IMR-90 (cell line): ENCODE results near the gene CCL28. TPM values are rescaled to one million over a fixed set of nuclear protein-coding genes. Genes with fewer than 3 reads are reported as not detected.

Source experiments
- ATAC-seq: fragments of 200-7000 bp; cut with Tn5 transposase; 2 replicates; pipeline ENCODE4 v1.9.1; 2020; ENCODE audit warnings: low read depth, mild to moderate bottlenecking, moderate library complexity
- BruUV-seq: library from RNA; stranded (reverse); fragments of 400-500 nt; replicated peaks from 2 replicates; lab custom pipeline; 2021; lab: Mats Ljungman, UMichigan
- CTCF ChIA-PET: fragments of 300-600 bp; formaldehyde crosslinking; extraction: SDS; loops from one replicate; lab custom pipeline; 2021; ENCODE audit warnings: antibody characterized with exemption; lab: Yijun Ruan, JAX
- POLR2A ChIA-PET: fragments of 300-600 bp; sonication (Branson Sonifier 250); formaldehyde crosslinking; loops from one replicate; lab custom pipeline; 2022; ENCODE audit warnings: antibody characterized with exemption; ENCODE audit not compliant: unreplicated experiment; lab: Charles Lee
- DNase-seq: peaks from one replicate; pipeline ENCODE4 v3.0.0; 2013
- H2AFZ ChIP-seq: replicated peaks from 2 replicates; pipeline ENCODE3; 2013; ENCODE audit warnings: low read length, mild to moderate bottlenecking; ENCODE audit not compliant: poor library complexity
- H2AK5ac ChIP-seq: 2 replicates; pipeline ENCODE4 v1.6.1; 2013; ENCODE audit warnings: low read depth, low read length, inconsistent platforms
- H2AK9ac ChIP-seq: replicated peaks from 2 replicates; pipeline ENCODE3; 2013; ENCODE audit warnings: mild to moderate bottlenecking, low read depth, low read length, moderate library complexity; ENCODE audit not compliant: poor library complexity
- H2BK120ac ChIP-seq: 2 replicates; pipeline ENCODE4 v1.6.1; 2013; ENCODE audit warnings: low read depth, low read length, inconsistent platforms
- H2BK15ac ChIP-seq: 3 replicates; pipeline ENCODE4 v1.6.1; 2013; ENCODE audit warnings: low read depth, low read length, inconsistent platforms
- H2BK20ac ChIP-seq: 2 replicates; pipeline ENCODE4 v1.6.1; 2013; ENCODE audit warnings: low read depth, mild to moderate bottlenecking, inconsistent platforms, low read length, moderate library complexity
- H2BK5ac ChIP-seq: 2 replicates; pipeline ENCODE4 v1.6.1; 2013; ENCODE audit warnings: mild to moderate bottlenecking, low read depth, low read length, inconsistent platforms; ENCODE audit not compliant: poor library complexity, severe bottlenecking
- H3K14ac ChIP-seq: replicated peaks from 2 replicates; pipeline ENCODE4 v1.6.1; 2013; ENCODE audit warnings: low read depth, low read length, inconsistent platforms
- H3K18ac ChIP-seq: 2 replicates; pipeline ENCODE4 v1.6.1; 2013; ENCODE audit warnings: low read depth, low read length, control low read depth
- H3K23ac ChIP-seq: 2 replicates; pipeline ENCODE4 v1.6.1; 2013; ENCODE audit warnings: low read depth, low read length, inconsistent platforms
- H3K27ac ChIP-seq: 2 replicates; pipeline ENCODE4 v1.5.1; 2013; ENCODE audit warnings: mild to moderate bottlenecking, control low read depth, low read length; ENCODE audit not compliant: insufficient read depth
- H3K27me3 ChIP-seq: 2 replicates; pipeline ENCODE4 v1.6.1; 2013; ENCODE audit warnings: low read length; ENCODE audit not compliant: control insufficient read depth, insufficient read depth
- H3K36me3 ChIP-seq: 2 replicates; pipeline ENCODE4 v1.6.1; 2013; ENCODE audit warnings: low read length, mixed read lengths; ENCODE audit not compliant: control insufficient read depth, insufficient read depth
- H3K4ac ChIP-seq: 2 replicates; pipeline ENCODE4 v1.6.1; 2013; ENCODE audit warnings: low read depth, low read length, inconsistent platforms
- H3K4me1 ChIP-seq: 2 replicates; pipeline ENCODE4 v1.6.1; 2013; ENCODE audit warnings: low read length, mixed read lengths; ENCODE audit not compliant: control insufficient read depth, insufficient read depth
- H3K4me2 ChIP-seq: 2 replicates; pipeline ENCODE4 v1.6.1; 2013; ENCODE audit warnings: low read depth, mild to moderate bottlenecking, control low read depth, low read length, moderate library complexity
- H3K4me3 ChIP-seq: 2 replicates; pipeline ENCODE4 v1.5.1; 2013; ENCODE audit warnings: low read depth, mild to moderate bottlenecking, control low read depth, low read length, moderate library complexity; ENCODE audit not compliant: insufficient read depth
- H3K56ac ChIP-seq: 2 replicates; pipeline ENCODE4 v1.6.1; 2013; ENCODE audit warnings: low read length, inconsistent platforms; ENCODE audit not compliant: insufficient read depth; ENCODE audit errors: extremely low read depth
- H3K79me1 ChIP-seq, 2 experiments: 2 replicates each; pipeline ENCODE4 v1.6.1; 2013; ENCODE audit warnings: low read length in 2 of 2, inconsistent platforms in 1 of 2, low read depth in 1 of 2
- H3K9ac ChIP-seq: 2 replicates; pipeline ENCODE4 v1.6.1; 2013; ENCODE audit warnings: low read depth, low read length, control low read depth
- H3K9me1 ChIP-seq: 2 replicates; pipeline ENCODE4 v1.6.1; 2013; ENCODE audit warnings: low read length, inconsistent platforms; ENCODE audit not compliant: insufficient read depth
- H3K9me3 ChIP-seq: 2 replicates; pipeline ENCODE4 v1.6.1; 2013; ENCODE audit warnings: low read length; ENCODE audit not compliant: control insufficient read depth, insufficient read depth
- H4K20me1 ChIP-seq: 2 replicates; pipeline ENCODE4 v1.6.1; 2013; ENCODE audit warnings: low read length, inconsistent platforms; ENCODE audit not compliant: insufficient read depth
- H4K5ac ChIP-seq: 2 replicates; pipeline ENCODE4 v1.6.1; 2013; ENCODE audit warnings: mild to moderate bottlenecking, low read depth, low read length, control low read depth
- H4K8ac ChIP-seq, 2 experiments: 2 replicates each; pipeline ENCODE4 v1.6.1; 2013; ENCODE audit warnings: low read depth in 2 of 2, low read length in 2 of 2, control low read depth in 1 of 2, inconsistent platforms in 1 of 2
- H4K91ac ChIP-seq: 2 replicates; pipeline ENCODE4 v1.6.1; 2013; ENCODE audit warnings: low read depth, low read length, inconsistent platforms; ENCODE audit not compliant: insufficient read depth
- BHLHE40 ChIP-seq: fragments of 150-350 bp; IDR thresholded peaks from 2 replicates; pipeline ENCODE4 v1.6.1; 2016; ENCODE audit warnings: mild to moderate bottlenecking, low read depth, low read length
- CEBPB ChIP-seq: IDR thresholded peaks from 2 replicates; pipeline ENCODE4 v1.6.1; 2012; ENCODE audit warnings: low read depth, low read length, improper control_type of control experiment
- CHD1 ChIP-seq: IDR thresholded peaks from 2 replicates; pipeline ENCODE4 v1.6.1; 2012; ENCODE audit warnings: low read depth, low read length, improper control_type of control experiment
- CTCF ChIP-seq: conservative IDR thresholded peaks from 2 replicates; pipeline ENCODE4 v1.5.1; 2012; ENCODE audit warnings: mild to moderate bottlenecking, low read depth, low read length, improper control_type of control experiment
- FOS ChIP-seq: fragments of 150-350 bp; IDR thresholded peaks from 2 replicates; pipeline ENCODE4 v1.6.1; 2016; ENCODE audit warnings: low read depth, low read length
- MAFK ChIP-seq: IDR thresholded peaks from 2 replicates; pipeline ENCODE4 v1.6.1; 2012; ENCODE audit warnings: low read depth, low read length, improper control_type of control experiment
- MAZ ChIP-seq: IDR thresholded peaks from 2 replicates; pipeline ENCODE4 v1.6.1; 2012; ENCODE audit warnings: low read depth, mild to moderate bottlenecking, low read length, improper control_type of control experiment, moderate library complexity, borderline replicate concordance
- MXI1 ChIP-seq: IDR thresholded peaks from 2 replicates; pipeline ENCODE4 v1.6.1; 2012; ENCODE audit warnings: low read depth, mild to moderate bottlenecking, low read length, moderate library complexity, borderline replicate concordance
- NFE2L2 ChIP-seq: fragments of 150-350 bp; IDR thresholded peaks from 2 replicates; pipeline ENCODE4 v1.6.1; 2016; ENCODE audit warnings: low read depth, mild to moderate bottlenecking, low read length
- POLR2A ChIP-seq: IDR thresholded peaks from 2 replicates; pipeline ENCODE4 v1.6.1; 2012; ENCODE audit warnings: mild to moderate bottlenecking, low read depth, low read length
- RAD21 ChIP-seq: IDR thresholded peaks from 2 replicates; pipeline ENCODE4 v1.6.1; 2012; ENCODE audit warnings: low read length, improper control_type of control experiment
- RCOR1 ChIP-seq: IDR thresholded peaks from 2 replicates; pipeline ENCODE4 v1.6.1; 2012; ENCODE audit warnings: mild to moderate bottlenecking, low read length, improper control_type of control experiment; ENCODE audit not compliant: insufficient replicate concordance
- RFX5 ChIP-seq: IDR thresholded peaks from 2 replicates; pipeline ENCODE4 v1.8.0; 2012; ENCODE audit warnings: low read depth, mild to moderate bottlenecking, low read length, moderate library complexity
- SMC3 ChIP-seq: fragments of 150-350 bp; IDR thresholded peaks from 2 replicates; pipeline ENCODE4 v1.6.1; 2016; ENCODE audit warnings: low read depth, mild to moderate bottlenecking, antibody characterized with exemption, low read length, moderate library complexity
- USF2 ChIP-seq: fragments of 150-350 bp; IDR thresholded peaks from 2 replicates; pipeline ENCODE4 v1.6.1; 2017; ENCODE audit warnings: mild to moderate bottlenecking, antibody characterized with exemption, low read length, low read depth
- WGBS, 2 experiments: methylation state at CpG; one replicate each; pipeline versions ENCODE4 v1.1.5 to v1.1.7; 2013; ENCODE audit warnings: missing lambda C conversion rate in 2 of 2; ENCODE audit not compliant: insufficient read length in 1 of 2; ENCODE audit errors: extremely low coverage in 2 of 2; 5-methylcytosine and 5-hydroxymethylcytosine counted together
- dilution Hi-C: fragments of 300-500 bp; cut with HindIII; formaldehyde crosslinking; loops from one replicate; pipeline ENCODE4 v1.14.3; 2018; ENCODE audit warnings: low sequenced_read_pairs; ENCODE audit not compliant: unreplicated experiment
- in situ Hi-C: fragments of 300-500 bp; cut with MboI; formaldehyde crosslinking; loops from 3 replicates; pipeline ENCODE4 v1.14.3; 2019; ENCODE audit warnings: low sequenced_read_pairs, inconsistent platforms, mixed read lengths
- intact Hi-C: fragments of 100-400 bp; cut with micrococcal nuclease; formaldehyde crosslinking; loops from 2 replicates; pipeline ENCODE4 v1.10.0; 2022
- polyA plus RNA-seq, 3 experiments: library from polyadenylated mRNA; depleted of rRNA; stranded (reverse); fragments of >200 nt; gene quantifications; 2 replicates each; pipeline ENCODE4 v1.2.3, GENCODE V29; 2012; ENCODE audit warnings: low replicate concordance in 1 of 3
- total RNA-seq: library from RNA; depleted of rRNA; stranded (reverse); fragments of >200 nt; gene quantifications from 2 replicates; pipeline ENCODE4 v1.2.3, GENCODE V29; 2012
- TF ChIP-seq, protein P1 (sequence below): fragments of 150-350 bp; IDR thresholded peaks from 2 replicates; pipeline ENCODE4 v1.6.1; 2016; ENCODE audit warnings: low read depth, mild to moderate bottlenecking, low read length, moderate library complexity, borderline replicate concordance

The CCL28 gene
- total and polyA plus RNA-seq, 2 of the 4 experiments (the other 2 are of a cell fraction) = under 0.01 to 0.02 TPM

DNA sequence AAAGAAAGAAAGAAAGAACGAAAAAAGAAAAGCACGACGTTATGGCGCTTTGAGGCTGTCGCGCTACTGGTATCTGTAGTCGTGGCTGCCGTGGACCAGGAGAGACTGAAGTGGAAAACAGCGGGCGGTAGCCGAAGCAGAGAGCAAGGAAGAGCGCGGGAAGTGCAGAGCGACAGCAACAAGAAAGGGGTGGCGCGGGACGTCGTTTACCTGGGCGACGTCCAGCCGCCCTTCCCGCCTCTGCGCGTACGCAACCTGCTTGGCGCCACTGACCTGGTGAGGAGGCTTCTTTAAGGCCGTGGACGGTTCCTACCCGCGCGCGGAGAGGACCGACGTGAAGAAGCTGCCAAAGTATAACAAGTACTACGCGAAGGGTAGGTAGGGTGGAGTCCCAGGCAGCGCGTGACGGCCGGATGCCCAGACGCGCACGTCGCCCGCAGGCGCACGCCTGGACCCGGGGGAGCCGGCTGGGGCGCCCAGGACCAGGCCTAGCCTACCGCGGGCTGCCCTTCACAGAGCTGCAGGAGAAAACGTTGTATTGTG lies 15.4 kb downstream of the CCL28 start:
- intact Hi-C loops = no loop called here
- Histone ChIP-seq H3K36me3 (no peaks in the 10 kb centered on the region), H2AFZ (peak overlapping the region; percentile 92), H3K9ac (peak overlapping the region; percentile 35; the same call in 1 of the 2 replicates), H3K9me1 (no peaks in the 10 kb centered on the region), H3K79me1 (no peaks in the 10 kb centered on the region), H3K14ac (no peak overlapping the region), H2BK120ac (no peak overlapping the region), H3K23ac (no peak overlapping the region), H3K4ac (no peak overlapping the region), H4K5ac (no peak overlapping the region), H3K4me3 (peak overlapping the region; percentile 42), H3K18ac (no peak overlapping the region), H3K27ac (no peak overlapping the region), H3K56ac (no peak overlapping the region), H2BK20ac (no peak overlapping the region), H3K4me2 (peak overlapping the region; percentile 94), H3K27me3 (peaks cover 12% of the 10 kb centered on the region), H2AK5ac (no peak overlapping the region), H4K8ac (0 out of 4 replicates have a peak overlapping the region, but pooled peaks of 1 of the 2 experiments have one; percentile 60), H4K20me1 (no peaks in the 10 kb centered on the region), H3K4me1 (no peaks in the 10 kb centered on the region), H4K91ac (no peak overlapping the region), H3K9me3 (no peaks in the 10 kb centered on the region), H2BK15ac (no peak overlapping the region), H2AK9ac (no peak overlapping the region), H2BK5ac (no peak overlapping the region)
- CTCF ChIA-PET = interaction anchor here (0.6 kb wide), 2 partner anchors 30 to 235 kb away, joined by 3 to 8 read pairs; no protein-coding TSS in a partner anchor
- no TSS peak for BruUV-seq
- no peak for DNase-seq
- dilution Hi-C loops = no loop called here
- peak; percentile 59 for ATAC-seq
- POLR2A ChIA-PET = no interaction called here
- TF ChIP-seq POLR2A (no peak), RAD21 (no peak), CEBPB (no peak), BHLHE40 (no peak), MXI1 (no peak), FOS (no peak), CHD1 (no peak), RCOR1 (no peak), CTCF (no peak), USF2 (no peak), MAZ (no peak), MAFK (no peak), SMC3 (no peak), NFE2L2 (no peak), RFX5 (no peak)
- TF ChIP-seq, protein P1, sequence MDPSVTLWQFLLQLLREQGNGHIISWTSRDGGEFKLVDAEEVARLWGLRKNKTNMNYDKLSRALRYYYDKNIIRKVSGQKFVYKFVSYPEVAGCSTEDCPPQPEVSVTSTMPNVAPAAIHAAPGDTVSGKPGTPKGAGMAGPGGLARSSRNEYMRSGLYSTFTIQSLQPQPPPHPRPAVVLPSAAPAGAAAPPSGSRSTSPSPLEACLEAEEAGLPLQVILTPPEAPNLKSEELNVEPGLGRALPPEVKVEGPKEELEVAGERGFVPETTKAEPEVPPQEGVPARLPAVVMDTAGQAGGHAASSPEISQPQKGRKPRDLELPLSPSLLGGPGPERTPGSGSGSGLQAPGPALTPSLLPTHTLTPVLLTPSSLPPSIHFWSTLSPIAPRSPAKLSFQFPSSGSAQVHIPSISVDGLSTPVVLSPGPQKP = no peak
- WGBS, 2 experiments = 6% methylated on average over 16 of the region's 53 CpGs; no CpG with 5 or more reads in 1 of the 2 experiments
- in situ Hi-C loops = no loop called here
